AG08396 (cell line): ENCODE results near the gene NME7.
"Not testable (repeated sequence)": the region's sequence is repeated elsewhere in the genome, so short reads cannot be mapped to it uniquely, and the experiment has no call there.

ENCODE experiments used
- DNase-seq: peaks from one replicate; pipeline ENCODE4 v3.0.0; 2012; ENCODE audit warnings: low spot score, mixed read lengths

NME7 gene

DNA sequence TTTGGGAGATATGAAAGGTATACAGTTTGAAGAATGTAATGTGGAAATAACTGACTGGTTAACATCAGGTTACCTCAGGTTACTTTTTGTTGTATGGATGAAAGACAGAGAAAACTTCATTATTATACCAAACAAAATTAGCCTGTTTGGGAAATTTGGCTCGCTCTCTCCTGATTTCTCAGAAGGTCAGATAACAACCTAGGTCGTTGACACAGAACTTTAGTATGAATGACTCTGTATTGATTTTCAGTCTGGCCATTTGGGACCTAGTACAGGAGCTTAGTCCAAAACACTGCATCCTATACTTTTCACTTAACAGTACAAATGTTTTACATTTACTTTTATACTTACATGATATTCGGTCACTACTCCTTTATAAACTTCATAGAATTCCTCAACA is 132.8 kb downstream of the NME7 start:
- DNase-seq: no peak

DNA sequence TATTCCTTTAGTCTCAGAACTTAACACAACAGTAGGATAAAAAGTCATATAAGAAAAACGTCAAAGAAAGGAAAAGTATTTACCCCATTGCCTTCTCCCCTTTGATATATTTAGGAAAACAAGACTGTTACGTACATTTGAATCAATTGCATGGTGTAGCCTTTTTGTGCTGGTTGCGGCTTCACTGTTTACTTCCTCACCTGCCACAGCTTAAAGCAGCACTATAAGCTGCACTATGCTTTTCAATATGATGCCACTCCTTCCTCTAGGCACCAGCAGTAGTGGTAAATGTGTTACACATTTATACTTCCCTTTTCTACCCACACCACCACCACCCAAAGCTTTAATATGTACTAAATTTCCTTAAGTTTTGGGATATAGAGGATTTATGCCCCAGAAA is 150.0 kb downstream of the NME7 start:
- DNase-seq: no peak

DNA sequence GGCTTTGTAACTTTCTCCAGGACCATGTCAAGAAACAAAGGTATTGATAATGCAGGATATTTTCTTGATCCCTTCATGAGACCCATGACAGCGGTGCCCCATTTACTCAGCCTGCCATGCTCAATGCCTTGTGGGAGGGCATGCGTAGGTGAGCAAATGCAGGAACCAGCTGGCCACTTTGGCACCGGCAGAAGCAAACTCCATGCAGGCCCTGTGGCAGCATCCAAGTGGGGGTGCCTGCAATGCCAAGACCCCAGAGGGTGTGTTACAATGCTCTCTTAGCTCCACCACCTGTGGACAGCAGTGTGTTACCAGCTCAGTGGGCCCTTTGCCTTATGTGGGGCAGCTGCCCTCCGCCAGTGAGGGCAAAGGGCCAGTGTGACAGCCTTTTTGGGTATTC is 153.0 kb downstream of the NME7 start:
- no peak for DNase-seq

DNA sequence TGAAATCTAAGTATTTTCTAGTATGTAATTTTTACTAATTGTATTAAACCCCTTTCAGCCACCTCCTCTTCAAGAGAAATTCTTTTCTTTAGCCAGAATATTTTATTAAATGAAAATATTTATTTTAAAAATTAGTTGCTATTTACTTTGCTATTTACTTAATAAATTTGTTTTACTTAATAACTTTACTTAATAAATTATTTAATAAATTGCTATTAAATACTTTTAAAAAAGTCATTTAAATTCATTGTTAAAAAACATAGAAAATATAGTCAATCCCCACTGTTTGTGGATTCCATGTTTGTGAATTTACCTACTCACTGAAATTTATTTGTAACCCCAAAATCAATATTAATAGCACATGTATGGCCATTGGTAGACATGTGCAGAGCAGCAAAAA is 155.5 kb downstream of the NME7 start:
- no peak for DNase-seq

DNA sequence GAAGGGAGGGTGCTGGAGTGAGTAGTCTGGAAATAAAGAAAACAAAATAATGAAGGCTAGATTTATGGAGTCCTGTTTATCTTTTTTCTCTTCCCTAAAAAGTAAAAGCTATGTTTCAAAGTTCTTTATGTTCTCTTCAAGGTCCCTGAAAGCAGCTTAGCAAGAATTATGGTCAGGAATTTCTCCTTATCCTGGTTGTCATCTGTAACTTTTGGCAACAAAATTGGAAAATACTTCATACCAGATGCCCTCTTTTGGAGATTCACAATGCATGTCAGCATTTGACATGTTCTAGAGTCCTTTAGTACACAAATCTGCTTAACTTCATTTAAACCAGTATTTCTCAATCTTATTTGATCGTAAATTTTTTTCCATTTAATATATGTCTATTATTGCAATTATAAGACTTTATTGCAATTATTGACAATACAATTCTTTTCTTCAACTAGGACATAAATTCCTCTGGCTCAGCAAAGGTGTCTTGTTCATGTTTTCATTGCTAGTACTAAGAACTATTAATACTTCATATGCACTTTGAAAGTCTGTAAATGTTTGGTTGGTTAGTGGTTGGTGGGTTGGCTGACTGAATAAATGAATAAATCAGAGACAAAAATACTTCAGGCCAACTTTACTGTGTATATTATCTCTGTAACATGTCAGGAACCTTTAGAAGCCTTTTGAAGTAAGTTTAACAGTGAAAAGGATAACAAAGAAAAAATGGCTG is 159.6 kb downstream of the NME7 start:
- DNase-seq: no peak

DNA sequence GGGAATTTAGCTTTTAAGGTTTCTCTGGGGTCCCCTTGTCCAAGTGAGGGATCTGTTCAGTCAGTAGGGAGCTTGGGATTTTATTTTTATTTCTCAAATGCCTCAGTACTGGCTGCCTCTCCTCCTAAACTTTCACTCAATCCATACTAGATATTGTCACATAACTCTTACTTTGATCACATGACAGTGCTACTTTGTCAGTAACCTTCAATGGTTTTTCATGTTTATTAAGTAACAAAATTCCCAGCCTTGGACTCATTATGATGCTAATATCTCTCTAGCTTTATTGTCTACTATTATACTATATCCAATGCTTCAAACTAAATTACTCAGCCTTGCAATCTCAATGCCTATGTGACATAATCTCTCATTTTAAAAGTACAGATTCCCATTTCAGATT is 163.4 kb downstream of the NME7 start:
- no peak for DNase-seq

DNA sequence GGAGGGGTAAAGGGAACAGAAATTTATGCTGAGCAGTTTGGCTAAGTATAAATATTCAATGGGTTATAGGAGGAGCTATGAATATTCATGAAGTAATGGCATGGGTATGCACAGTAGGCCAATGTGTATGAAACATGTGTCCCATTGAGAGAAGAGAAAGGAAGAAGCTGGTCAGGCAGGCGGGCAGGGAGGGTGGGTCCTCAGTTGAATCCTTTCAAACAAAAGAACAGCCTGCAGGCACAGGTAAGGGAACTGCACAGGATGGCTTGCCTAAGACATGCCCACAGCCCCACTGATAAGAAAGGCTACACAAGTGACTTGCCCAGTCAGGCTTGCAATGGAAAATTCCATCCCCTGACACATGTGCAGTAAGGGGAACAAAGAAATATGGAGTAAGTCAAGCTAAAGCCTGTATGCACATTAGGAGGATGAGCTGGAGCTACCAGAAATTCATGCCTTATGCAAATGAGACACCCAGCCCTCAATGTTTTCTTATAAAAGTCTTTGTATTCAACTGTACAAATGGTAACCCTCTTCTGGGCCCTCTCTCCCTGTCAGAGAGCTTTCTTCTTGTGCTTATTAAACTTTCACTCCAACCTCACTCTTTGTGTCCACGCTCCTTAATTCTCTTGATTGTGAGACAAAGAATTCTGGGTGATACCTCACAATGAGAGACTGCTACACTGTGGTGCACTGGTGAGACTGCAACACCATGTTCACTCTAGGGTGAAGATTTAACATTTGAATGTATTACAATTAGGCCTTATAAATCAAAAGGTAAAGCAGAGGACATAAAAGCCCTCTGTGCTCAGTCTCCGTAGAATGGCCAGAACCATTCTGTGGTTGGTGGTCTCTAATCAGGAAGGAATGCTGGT is 164.6 kb downstream of the NME7 start:
- DNase-seq: no peak

DNA sequence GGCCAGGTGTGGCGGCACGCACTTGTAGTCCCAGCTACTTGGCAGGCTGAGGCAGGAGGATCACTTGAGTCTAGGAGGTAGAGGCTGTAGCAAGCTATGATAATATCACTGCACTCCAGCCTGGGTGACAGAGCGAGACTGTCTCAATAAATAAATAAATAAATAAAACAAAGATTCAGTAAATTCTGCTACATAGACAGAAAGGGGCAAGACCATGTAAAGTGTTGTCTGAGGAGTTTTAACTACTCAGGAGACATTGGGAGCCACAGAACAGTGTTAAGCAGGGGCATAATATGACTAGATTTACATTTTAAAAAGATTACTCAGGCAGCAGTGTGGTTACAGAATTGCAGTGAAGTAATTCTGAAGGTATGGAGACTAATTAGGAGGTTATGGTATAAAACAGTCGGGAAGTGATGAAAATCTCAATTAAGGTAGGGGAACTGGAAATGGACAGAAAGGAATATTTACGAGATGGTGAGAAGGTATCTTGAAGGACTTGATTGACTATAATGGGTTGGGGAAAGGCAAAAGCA is 166.4 kb downstream of the NME7 start:
- DNase-seq: peak; percentile 22

DNA sequence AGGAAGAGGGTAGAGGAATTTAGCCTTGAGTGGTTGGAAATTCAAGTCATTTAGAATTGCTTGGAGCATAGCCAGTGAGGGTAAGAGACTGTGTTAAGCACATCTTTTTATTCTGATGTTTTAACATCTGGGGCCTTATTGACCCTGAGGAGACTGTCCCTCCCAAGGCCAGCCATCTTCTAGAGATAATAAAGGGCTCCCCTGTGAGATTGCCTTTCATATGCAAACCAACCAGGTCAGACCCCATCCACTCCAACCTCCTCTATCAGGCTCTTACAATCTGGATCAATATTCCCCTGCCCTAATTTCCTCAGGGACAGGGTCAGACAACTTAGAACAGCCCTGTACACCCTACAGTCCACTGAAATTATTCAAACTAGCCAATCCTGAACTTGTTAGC is 167.3 kb downstream of the NME7 start:
- no peak for DNase-seq

DNA sequence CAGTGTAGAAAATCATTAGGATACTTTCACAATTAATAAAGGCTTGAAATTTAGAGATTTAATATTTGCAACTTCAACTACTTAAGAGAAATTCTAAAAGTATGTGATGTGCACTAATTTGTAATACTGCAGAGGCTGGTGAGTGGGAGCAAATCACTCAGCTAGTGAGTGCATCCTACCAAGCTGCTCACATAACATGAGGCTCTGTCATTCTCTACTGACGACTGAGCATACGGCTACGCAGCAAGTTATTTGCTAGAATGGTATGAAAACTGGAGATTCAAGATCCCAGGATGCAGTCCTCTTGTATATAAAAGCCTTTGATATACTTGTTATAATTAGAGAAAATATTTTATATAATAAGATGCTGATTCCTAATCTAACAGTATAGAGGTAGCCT is 171.0 kb downstream of the NME7 start:
- no peak for DNase-seq

DNA sequence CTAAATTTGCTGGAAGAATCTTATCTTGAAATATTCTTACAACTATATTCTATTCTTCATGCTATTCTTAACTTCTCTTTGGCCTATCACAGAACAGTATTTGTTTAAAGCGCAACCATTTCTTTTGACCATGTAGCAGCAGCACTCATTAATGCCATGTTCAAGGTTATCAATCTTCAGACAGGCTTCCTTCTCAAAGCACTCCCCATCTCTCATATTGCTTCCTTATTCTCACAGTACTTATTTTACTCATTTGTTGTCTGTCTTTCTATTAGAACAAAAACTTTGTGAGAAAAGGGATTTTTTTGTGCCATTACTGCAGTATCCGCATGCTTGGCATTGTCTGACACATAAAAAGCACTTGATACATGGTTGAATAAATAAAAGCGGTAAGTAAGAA is 171.4 kb downstream of the NME7 start:
- DNase-seq: no peak

DNA sequence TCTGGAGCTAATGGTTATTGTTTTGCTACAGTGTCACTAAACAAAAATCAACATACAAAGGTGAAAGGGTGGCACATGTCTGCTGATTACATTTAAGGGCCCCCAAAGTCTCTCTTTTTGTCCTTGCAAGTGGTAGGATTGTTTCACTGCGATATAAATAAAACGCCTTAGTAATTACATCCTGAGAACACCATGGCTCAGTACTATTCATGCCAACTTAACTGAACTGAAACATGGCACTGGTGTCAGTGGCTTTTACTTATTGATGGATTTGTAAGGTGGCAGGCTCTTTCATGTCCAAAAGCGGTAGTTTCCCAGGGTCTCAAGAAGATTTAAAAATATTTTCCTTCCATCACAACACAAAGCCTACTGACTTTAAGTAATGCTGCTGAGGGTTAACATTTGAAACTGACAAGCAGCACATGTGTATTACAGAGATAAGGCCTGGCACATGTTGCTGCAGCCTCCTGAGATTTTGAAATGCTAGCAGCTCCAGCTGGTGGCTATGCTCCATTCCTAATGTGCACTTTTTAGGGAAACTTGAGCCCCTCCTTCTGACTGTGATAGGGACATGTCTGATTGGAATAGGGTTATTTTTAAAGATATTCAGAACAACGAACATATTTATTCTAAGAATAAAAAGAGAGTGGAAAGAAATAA is 174.3 kb downstream of the NME7 start:
- DNase-seq: no peak

DNA sequence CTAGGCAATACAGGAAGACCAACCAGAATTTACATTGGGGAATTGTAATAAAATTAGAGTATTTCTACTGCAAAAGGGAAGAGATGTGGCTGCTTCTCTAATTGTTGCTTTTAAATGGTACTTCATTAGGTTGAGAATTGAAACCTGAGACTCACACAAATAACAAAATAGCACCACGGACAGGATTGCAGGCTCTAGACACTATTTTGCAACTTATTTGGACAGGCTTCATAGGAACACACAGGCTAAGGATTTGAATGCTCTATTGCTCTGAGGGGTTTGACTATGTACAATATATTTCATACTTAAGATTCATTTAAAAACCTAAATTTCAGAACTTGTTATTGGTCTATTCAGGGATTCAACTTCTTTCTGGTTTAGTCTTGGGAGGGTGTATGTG is 181.5 kb downstream of the NME7 start:
- no peak for DNase-seq

DNA sequence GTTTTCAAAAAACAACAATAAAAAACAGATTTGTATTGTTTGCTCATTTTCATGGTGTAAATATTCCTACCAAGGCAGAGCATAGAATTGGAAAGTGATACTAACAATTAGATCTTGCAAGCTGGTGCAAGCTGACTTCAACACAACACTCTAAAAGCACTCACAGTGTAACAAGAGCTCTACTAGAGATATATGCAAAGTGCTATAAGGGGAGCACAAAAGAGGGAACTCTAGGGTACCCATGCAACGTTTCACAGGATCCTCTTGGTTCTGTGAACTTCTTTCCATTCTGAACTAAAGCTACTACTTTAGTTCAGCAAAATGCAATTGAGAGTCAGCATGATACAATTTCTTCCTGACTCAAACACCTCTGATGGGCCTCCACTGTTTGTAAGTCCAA is 182.8 kb downstream of the NME7 start:
- no peak for DNase-seq

DNA sequence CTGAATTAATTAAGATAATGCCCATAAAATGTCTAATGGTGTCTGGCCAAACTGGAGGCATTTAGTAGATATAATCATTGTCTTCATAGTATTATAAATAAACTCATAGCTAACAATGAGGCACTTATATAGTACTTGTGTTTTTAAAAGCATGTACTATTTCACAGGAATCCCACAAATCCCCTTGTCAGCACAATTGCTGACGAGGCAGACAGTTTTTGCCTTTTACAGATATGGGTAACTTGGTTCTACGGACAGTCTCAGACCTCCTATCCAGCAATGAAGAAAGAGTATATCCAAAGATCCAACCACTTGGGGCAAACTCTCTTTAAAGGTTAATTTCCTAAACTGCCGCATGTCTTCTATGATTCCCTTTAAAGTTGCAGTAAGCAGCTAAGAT is 187.4 kb downstream of the NME7 start:
- no peak for DNase-seq

DNA sequence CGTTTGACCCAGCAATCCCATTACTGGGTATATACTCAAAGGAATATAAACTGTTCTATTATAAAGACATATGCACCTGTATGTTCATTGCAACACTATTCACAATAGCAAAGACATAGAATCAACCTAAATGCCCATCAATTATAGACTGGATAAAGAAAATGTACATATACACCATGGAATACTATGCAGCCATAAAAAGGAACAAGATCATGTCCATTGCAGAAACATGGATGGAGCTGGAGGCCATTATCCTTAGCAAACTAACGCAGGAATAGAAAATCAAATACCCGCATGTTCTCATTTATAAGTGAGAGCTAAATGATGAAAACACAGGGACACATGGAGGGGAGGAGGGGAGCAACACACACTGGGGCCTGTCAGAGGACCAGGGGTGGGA is 188.2 kb downstream of the NME7 start:
- DNase-seq: not testable (repeated sequence)

DNA sequence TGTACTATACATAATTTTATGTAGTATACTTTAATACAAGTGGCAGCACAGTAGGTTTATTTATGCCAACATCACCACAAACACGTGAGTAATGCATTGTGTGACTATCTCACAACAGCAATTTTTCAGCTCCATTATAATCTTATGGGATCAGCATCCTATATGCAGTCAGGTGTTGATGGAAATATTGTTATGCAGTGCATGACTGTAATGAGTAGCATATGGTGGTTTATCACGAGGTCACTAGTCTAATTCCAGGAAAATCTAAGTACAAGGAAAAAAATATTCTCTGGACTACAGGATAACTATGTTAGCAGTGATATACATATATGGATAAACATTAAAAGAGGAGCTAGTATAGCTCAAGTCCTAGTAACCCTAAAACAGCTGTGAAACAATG is 192.1 kb downstream of the NME7 start:
- DNase-seq: no peak

DNA sequence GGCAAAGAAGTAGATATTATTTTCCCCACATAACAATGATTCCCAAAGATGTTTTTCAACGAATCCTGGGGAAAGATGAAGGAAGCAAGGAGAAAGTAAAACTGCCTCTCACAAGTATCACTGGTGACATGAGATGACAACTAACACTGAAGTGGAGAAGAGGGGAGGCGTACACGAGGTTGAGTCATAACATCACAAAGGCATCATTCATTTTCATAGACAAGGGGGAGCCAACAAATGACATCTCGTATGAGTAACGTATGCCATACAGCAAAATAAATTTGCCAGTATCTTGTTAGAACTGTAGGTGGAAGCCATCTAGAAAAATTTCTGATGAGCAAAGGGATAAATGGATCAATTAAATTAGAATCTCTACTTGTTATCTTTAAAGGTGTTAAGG is 204.5 kb downstream of the NME7 start:
- no peak for DNase-seq

DNA sequence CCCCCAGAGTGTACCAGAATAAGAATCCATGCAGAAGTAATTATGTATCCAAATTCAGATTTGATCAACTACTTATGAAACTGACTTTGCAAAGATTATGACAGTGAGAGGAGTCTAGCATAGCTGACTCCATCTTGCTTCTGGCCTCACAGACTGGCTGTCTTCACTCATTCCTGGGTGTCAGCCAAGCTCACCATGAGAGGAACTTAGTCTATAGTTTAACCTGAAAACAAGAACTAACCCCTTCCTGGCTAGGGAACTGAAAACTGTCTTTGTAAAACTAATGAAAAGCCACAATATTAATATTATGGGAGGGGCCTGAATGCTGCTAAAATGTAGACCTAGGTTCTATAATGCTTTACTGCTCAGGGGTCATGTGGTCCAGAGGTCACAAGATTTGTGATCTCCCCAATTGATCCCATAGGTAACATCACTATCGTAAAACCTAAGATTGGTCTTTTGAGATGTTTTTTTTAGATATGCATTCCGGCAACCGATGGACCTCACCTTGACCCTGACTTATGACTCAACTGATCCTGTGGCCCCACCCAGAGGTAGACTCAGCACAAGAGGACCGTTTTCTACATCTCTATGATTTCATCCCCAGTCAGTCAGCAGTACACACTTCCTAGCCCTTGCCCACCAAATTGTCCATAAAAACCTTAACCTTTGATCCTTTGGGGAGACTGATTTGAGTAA is 206.0 kb downstream of the NME7 start:
- no peak for DNase-seq

DNA sequence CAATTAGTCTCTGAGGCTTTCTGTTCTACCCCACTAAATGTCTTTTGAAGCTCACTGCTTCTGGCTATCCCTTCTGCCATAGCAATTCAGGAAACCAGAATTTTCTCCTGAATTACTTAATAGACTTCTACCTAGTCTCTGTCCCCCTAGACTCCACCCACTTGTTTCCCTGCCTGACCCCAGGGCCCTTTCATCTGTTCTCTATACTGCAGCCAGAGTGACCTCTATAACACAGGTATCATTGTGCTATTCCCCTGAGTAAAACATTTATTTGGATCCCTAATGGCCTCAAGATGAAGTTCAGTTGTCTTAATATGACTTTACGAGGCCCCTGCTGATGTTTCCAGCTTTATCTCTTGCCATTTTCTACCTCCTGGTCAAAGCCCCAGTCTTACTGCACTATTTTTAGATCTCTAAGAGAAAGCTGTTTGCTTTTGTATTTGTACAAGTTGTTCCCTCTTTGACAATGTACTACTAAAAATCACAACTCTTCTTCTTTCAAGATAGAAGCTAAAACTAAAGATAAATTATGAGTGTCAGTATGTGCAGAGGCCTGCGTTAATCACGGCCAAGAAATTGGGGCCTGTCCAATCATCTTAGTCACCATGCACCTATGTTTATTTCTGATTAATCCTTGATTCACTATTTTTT is 206.6 kb downstream of the NME7 start:
- DNase-seq: no peak

DNA sequence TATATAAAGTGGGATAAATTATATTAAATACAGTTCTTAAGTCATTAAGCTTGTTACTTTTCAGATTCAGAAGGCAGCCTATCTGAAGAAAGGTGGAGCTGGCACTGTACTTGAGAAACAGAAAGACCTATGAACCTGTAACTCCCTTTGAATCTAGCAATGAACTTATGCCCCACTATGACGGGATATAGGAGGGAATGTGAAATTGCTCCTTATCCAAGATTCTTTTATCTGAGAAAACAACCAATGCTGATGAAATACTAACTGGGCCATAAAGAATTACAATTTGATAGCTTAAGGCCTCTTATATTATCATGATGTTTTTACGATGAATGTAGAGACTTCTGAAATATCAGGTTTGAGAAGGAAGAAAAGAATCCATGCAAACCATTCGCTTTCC is 211.0 kb downstream of the NME7 start:
- no peak for DNase-seq

DNA sequence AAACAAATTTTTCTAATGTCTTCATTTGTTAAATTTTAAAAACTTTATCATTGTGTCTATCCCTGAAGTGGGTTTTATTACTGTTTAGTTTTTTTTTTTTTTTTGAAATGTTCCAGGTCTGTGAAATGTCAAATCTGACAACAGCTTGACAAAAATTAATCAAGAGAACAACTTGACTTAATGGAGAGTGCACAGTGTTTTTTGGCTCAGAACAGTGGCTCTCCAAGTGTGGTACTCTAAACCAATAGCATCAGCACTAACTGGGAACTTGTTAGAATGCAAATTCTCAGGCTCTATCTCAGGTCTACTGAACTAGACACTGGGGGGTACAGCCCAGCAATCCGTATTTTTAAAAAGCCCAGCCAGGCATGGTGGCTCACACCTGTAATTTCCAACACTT is 211.9 kb downstream of the NME7 start:
- no peak for DNase-seq
